ENCODE measurements around the gene WDR53. TPM values are rescaled to one million over a fixed set of nuclear protein-coding genes. Genes with fewer than 3 reads are reported as not detected.

WDR53 gene
- total and polyA plus RNA-seq, 9 of the 15 experiments (the other 6 are each of a cell fraction or from before 2014, with no cell fraction given) = 13.0 to 34.5 (median 20.9) TPM

- TF ChIP-seq NCOR1 (IDR thresholded peaks at IDR 0.05) (no peak), ID3 (CRISPR knock-in tag; IDR thresholded peaks at IDR 0.05) (no peak), ID3 (tag; IDR thresholded peaks at IDR 0.05) (0 out of 2 replicates have a peak, but pooled peaks have one; percentile 32), STAG1 (CRISPR knock-in tag; IDR thresholded peaks at IDR 0.05; ENCODE audit: borderline replicate concordance) (peak; percentile 32; the same call in 1 of the 2 replicates), CHD7 (IDR thresholded peaks at IDR 0.05; ENCODE audit: low read depth, low read length) (no peak), ZFP36 (IDR thresholded peaks at IDR 0.05; ENCODE audit: low read depth, low read length, partially characterized antibody) (no peak), NR1H2 (CRISPR knock-in tag; IDR thresholded peaks at IDR 0.05) (no peak), CBFB (CRISPR knock-in tag; IDR thresholded peaks at IDR 0.05) (no peak), MYBL2 (IDR thresholded peaks at IDR 0.05; ENCODE audit: low read depth) (no peak), MYBL2 (CRISPR knock-in tag; IDR thresholded peaks at IDR 0.05; ENCODE audit: borderline replicate concordance) (no peak), GATAD2B (IDR thresholded peaks at IDR 0.05; ENCODE audit: borderline replicate concordance) (no peak), HDGF (IDR thresholded peaks at IDR 0.05) (no peak), HMGXB4 (CRISPR knock-in tag; IDR thresholded peaks at IDR 0.05) (no peak), CBX8 (IDR thresholded peaks at IDR 0.05; ENCODE audit: borderline replicate concordance, extremely low read depth, low read depth, low read length, poor library complexity, severe bottlenecking) (no peak), MCM7 (IDR thresholded peaks at IDR 0.05) (no peak)
Measured at GRCh38 chr3:196611761-196612483, 43.6 kb upstream of the WDR53 start (continued).
